ENCODE results near the gene TIMM10B.

Gene TIMM10B

DNA sequence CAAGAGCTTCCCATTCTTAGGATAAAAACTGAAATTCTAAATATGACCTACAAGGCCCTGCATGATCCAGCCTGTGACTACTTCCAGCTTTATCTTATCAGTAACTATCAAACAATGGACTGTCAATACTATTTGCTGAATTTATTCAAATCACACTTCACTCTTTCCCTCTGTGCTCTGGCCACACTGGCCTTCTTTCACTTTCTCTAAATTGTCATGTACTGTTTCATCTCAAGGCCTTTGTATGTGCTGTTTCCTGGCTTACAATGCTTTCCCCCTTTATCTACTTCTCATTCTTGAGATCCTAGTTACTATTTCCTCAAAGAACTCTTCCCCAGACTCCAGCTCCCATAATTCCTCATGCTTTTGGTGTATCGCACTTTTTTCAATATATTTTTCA, 5.6 kb downstream of the TIMM10B start:
- no peaks in the 10 kb centered on the region for H3K27me3 ChIP-seq (ENCODE audit: control insufficient read depth, insufficient read depth, low read length)
- H3K9me3 ChIP-seq (replicated peaks; ENCODE audit: low read length): no peaks in the 10 kb centered on the region
- no peak overlapping the region for H3K4me3 ChIP-seq (ENCODE audit: low read length)
- H3K4me1 ChIP-seq (ENCODE audit: control insufficient read depth, insufficient read depth, low read length): peaks cover 12% of the 10 kb centered on the region
- peaks cover 31% of the 10 kb centered on the region for H3K36me3 ChIP-seq (ENCODE audit: insufficient read depth, low read length)
- H3K9ac ChIP-seq (ENCODE audit: low read depth, low read length): no peak overlapping the region
- H3K4me2 ChIP-seq (ENCODE audit: low read length): no peak overlapping the region

DNA sequence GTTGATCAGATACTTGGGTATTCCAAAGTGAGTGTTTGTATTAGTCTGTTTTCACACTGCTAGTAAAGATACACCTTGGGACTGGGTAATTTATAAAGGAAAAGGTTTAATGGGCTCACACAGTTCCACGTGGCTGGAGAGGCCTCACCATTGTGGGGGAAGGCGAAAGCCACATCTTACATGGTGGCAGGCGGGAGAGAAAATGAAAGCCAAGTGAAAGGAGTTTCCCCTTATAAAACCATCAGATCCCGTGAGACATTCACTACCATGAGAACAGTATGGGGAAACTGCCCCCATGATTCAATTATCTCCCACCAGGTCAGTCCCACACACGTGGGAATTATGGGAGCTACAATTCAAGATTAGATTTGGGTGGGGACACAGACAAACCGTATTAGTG, 7.0 kb downstream of the TIMM10B start:
- Histone ChIP-seq H3K4me1 (ENCODE audit: control insufficient read depth, insufficient read depth, low read length) (no peaks in the 10 kb centered on the region), H3K27me3 (ENCODE audit: control insufficient read depth, insufficient read depth, low read length) (no peaks in the 10 kb centered on the region), H3K9me3 (replicated peaks; ENCODE audit: low read length) (no peaks in the 10 kb centered on the region), H3K4me3 (ENCODE audit: low read length) (no peak overlapping the region), H3K4me2 (ENCODE audit: low read length) (no peak overlapping the region), H3K9ac (ENCODE audit: low read depth, low read length) (no peak overlapping the region), H3K36me3 (ENCODE audit: insufficient read depth, low read length) (peaks cover 23% of the 10 kb centered on the region)

DNA sequence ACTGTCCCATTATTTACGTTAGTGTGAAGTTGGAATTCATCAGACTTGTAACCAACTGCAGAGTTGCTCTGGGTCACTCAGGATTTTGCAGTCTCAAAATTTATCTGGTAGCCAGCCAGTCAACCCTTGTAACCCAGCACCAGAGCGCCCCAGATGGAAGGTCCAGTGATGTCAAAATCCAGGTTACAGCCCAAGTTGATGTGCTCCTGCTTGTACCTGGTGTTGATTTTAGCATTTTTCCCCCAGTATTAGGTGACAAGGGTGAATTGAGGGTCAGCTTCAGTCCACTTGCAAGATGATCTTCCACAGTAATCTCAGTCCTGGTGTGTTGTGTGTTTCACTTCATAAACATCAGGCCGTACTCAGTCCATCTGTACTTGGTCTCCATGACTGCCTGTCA, 7.5 kb downstream of the TIMM10B start:
- Histone ChIP-seq H3K27me3 (ENCODE audit: control insufficient read depth, insufficient read depth, low read length) (no peaks in the 10 kb centered on the region), H3K36me3 (ENCODE audit: insufficient read depth, low read length) (peaks cover 19% of the 10 kb centered on the region), H3K9ac (ENCODE audit: low read depth, low read length) (no peak overlapping the region), H3K4me1 (ENCODE audit: control insufficient read depth, insufficient read depth, low read length) (no peaks in the 10 kb centered on the region), H3K9me3 (replicated peaks; ENCODE audit: low read length) (no peaks in the 10 kb centered on the region), H3K4me3 (ENCODE audit: low read length) (no peak overlapping the region), H3K4me2 (ENCODE audit: low read length) (no peak overlapping the region)

DNA sequence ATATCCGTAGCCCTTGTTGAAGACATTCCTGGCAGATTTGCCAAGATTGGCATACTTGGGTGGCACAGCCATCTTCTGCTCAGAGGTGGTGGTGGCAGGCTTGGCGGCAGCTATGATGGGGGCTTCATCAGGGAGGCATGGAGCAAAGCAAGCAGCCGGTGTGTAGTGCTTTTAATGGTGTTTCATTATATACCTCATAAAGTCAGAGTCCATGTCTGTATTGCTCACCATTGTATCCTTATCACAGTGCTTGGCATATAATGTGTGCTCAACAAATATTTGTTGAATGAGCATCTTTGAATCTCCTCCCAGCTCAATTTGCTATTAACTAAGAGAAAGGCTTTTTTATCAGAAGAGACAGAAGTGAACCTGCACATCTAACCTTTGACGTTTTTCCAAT, 8.0 kb downstream of the TIMM10B start:
- no peaks in the 10 kb centered on the region for H3K4me1 ChIP-seq (ENCODE audit: control insufficient read depth, insufficient read depth, low read length)
- H3K4me2 ChIP-seq (ENCODE audit: low read length): no peak overlapping the region
- H3K9ac ChIP-seq (ENCODE audit: low read depth, low read length): no peak overlapping the region
- H3K9me3 ChIP-seq (replicated peaks; ENCODE audit: low read length): no peaks in the 10 kb centered on the region
- no peak overlapping the region for H3K4me3 ChIP-seq (ENCODE audit: low read length)
- H3K36me3 ChIP-seq (ENCODE audit: insufficient read depth, low read length): peaks cover 19% of the 10 kb centered on the region
- no peaks in the 10 kb centered on the region for H3K27me3 ChIP-seq (ENCODE audit: control insufficient read depth, insufficient read depth, low read length)

DNA sequence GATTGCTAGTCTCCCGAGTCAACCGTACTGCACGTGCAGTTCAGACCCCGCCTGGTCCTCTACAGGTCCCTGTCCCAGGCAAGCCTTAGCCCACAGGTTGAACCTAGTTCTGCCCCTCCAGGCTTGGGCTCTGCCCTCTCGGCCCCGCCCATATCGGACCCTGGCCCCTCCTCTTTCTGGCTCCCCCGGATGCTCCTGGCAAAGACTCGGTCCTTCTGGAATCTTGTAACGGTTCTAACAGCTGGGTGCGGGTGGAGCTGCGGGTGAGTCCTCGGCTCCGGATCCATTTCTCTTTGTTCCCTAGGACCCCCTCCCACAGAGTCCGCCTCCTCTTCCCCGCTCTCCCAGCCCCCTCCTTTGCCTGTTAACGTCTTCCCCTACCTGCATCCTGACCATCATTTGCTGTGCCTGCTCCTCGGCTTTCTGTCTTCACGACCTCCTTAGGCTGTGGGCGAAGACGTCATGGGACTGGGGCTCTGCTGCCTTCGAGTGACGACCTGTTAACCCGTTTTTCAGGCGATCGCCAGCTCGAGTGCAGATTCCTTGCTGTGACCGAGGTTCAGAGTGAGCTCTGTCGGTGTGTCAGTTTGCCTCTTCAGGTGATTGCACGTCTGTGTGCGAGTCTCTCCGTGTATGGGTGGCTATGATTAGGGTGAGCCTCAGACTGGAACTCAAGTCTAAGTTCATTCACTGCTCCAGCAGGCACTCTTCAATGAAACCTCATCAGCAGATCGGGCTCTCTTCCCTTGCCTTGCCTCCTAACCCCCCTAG, 16.0 kb downstream of the TIMM10B start, which contains the start of gene DNHD1:
Gene DNHD1, plus strand, starts transcription at position 212 of the 771 bp plus-strand sequence. CDS start 936 bp downstream, outside the sequence.
- H3K27me3 ChIP-seq (ENCODE audit: control insufficient read depth, insufficient read depth, low read length): no peaks in the 10 kb centered on the region
- peaks cover 8% of the 10 kb centered on the region for H3K4me1 ChIP-seq (ENCODE audit: control insufficient read depth, insufficient read depth, low read length)
- H3K9me3 ChIP-seq (replicated peaks; ENCODE audit: low read length): no peaks in the 10 kb centered on the region
- peaks cover 11% of the 10 kb centered on the region for H3K36me3 ChIP-seq (ENCODE audit: insufficient read depth, low read length)
- H3K9ac ChIP-seq (ENCODE audit: low read depth, low read length): no peak within 1 kb of the TSS
- no peak within 1 kb of the TSS for H3K4me2 ChIP-seq (ENCODE audit: low read length)
- H3K4me3 ChIP-seq (ENCODE audit: low read length): no peak within 1 kb of the TSS

DNA sequence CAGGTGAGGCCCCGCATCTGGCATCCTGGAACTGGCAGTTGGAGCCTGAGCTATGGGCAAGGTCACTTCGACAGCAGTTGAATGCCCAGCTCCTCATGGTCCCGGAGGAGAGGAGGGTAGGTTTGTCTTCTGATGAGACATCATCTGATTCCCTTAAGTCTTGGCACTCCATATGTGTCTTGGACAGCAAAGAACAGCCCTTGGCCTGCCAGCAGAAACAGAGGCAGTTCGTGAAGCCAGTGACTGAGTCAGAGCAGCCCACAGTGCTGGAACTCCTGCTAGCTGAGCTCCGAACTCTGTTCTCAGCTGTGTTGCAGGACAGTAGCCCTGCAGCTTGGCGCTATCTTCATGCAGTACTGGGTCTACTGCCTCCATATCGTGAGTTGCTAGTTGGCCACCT, 16.8 kb downstream of the TIMM10B start:
- H3K9me3 ChIP-seq (replicated peaks; ENCODE audit: low read length): no peaks in the 10 kb centered on the region
- peaks cover 8% of the 10 kb centered on the region for H3K4me1 ChIP-seq (ENCODE audit: control insufficient read depth, insufficient read depth, low read length)
- no peak overlapping the region for H3K4me2 ChIP-seq (ENCODE audit: low read length)
- H3K36me3 ChIP-seq (ENCODE audit: insufficient read depth, low read length): peaks cover 6% of the 10 kb centered on the region
- H3K9ac ChIP-seq (ENCODE audit: low read depth, low read length): no peak overlapping the region
- H3K4me3 ChIP-seq (ENCODE audit: low read length): no peak overlapping the region
- H3K27me3 ChIP-seq (ENCODE audit: control insufficient read depth, insufficient read depth, low read length): no peaks in the 10 kb centered on the region

DNA sequence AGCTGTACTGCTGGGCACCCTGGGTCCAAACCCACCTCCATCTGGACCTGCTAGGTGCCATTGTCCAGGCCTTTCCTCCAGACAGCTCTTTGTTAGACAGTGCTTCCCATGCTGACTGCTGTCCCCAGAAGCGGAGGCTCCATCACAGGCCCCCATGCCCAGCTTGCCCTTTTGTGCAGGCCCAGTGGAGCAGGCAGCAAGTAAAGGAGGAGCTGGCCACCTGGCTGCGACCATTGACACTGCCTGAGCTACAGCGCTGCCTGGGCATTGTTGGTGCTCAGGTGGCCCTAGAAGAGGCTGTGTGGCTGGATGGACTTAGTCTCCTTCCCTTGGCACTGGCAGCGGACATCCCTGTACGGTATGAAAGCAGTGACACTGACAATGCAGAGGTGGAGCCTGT, 17.2 kb downstream of the TIMM10B start:
- Histone ChIP-seq H3K4me2 (ENCODE audit: low read length) (no peak overlapping the region), H3K4me1 (ENCODE audit: control insufficient read depth, insufficient read depth, low read length) (peaks cover 8% of the 10 kb centered on the region), H3K9me3 (replicated peaks; ENCODE audit: low read length) (no peaks in the 10 kb centered on the region), H3K9ac (ENCODE audit: low read depth, low read length) (no peak overlapping the region), H3K36me3 (ENCODE audit: insufficient read depth, low read length) (peaks cover 5% of the 10 kb centered on the region), H3K4me3 (ENCODE audit: low read length) (no peak overlapping the region), H3K27me3 (ENCODE audit: control insufficient read depth, insufficient read depth, low read length) (no peaks in the 10 kb centered on the region)

DNA sequence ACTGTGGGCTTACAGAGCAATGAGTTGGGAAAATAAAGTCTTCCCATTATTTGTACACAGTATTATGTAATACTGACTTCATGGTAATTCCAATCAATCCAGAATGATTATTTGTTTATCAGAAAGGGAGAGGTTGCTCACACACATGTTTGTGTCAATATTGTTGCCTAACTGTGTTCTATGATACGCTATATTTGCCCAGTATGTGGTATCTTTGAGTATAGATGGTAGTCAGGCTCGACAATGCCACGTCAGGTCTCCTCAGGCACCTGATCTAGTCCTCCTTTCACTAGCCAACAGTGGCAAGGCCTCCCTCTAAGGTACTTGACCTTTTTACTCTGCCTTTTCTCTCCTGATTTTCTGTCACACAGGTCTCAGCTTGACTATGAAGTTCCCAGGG, 21.1 kb downstream of the TIMM10B start:
- H3K36me3 ChIP-seq (ENCODE audit: insufficient read depth, low read length): peaks cover 5% of the 10 kb centered on the region
- H3K4me1 ChIP-seq (ENCODE audit: control insufficient read depth, insufficient read depth, low read length): peaks cover 17% of the 10 kb centered on the region
- H3K4me3 ChIP-seq (ENCODE audit: low read length): no peak overlapping the region
- H3K4me2 ChIP-seq (ENCODE audit: low read length): no peak overlapping the region
- no peak overlapping the region for H3K9ac ChIP-seq (ENCODE audit: low read depth, low read length)
- no peaks in the 10 kb centered on the region for H3K9me3 ChIP-seq (replicated peaks; ENCODE audit: low read length)
- H3K27me3 ChIP-seq (ENCODE audit: control insufficient read depth, insufficient read depth, low read length): no peaks in the 10 kb centered on the region

DNA sequence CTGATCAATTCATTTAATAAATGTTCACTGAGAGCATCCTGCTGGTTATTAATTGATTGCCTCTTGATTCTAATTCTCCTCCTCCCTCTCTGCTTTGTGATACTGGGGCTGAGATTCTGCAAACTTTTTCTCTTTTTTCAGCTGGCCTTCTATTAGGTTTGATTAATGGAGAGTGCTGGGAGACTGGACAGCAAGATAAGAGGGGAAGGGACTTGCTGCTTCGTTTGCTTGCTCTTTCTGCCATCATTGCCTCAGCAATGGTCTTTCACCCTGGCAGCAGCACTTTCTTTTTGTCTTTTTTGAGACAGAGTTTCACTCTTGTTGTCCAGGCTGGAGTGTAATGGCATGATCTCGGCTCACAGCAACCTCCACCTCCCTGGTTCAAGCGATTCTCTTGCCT, 22.9 kb downstream of the TIMM10B start:
- Histone ChIP-seq H3K4me2 (ENCODE audit: low read length) (no peak overlapping the region), H3K9ac (ENCODE audit: low read depth, low read length) (no peak overlapping the region), H3K36me3 (ENCODE audit: insufficient read depth, low read length) (peaks cover 10% of the 10 kb centered on the region), H3K27me3 (ENCODE audit: control insufficient read depth, insufficient read depth, low read length) (no peaks in the 10 kb centered on the region), H3K9me3 (replicated peaks; ENCODE audit: low read length) (no peaks in the 10 kb centered on the region), H3K4me3 (ENCODE audit: low read length) (no peak overlapping the region), H3K4me1 (ENCODE audit: control insufficient read depth, insufficient read depth, low read length) (peaks cover 15% of the 10 kb centered on the region)

DNA sequence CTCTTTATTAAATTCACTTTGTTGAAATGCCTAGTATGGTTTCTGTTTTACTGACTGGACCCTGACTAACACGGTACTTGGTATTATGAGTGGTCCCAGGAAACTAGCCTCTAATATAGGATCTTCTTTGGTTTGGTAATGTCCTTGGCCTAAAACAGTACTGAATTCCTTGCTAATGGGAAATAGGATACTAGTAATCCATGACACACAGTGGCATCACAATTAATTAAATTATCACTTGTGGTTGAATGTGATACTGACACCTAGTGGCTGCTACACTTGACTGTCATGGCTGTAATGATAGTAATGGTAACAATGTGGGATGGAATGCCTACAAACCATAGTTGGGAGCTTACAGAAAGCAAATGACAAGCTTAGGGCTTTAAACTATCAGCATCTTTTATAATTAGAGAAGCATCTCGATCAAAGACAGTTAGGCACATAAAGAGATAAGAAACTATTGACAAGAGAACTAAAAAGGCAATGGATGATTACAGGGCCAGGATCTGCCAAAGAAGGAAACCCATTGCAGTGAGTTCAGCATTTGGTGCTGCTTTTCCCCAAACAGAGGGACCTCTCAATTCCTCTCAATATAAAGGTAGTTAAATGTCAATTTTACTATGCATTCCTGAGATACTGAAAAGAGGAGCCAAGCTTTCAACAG, 24.4 kb downstream of the TIMM10B start:
- Histone ChIP-seq H3K4me2 (ENCODE audit: low read length) (no peak overlapping the region), H3K27me3 (ENCODE audit: control insufficient read depth, insufficient read depth, low read length) (no peaks in the 10 kb centered on the region), H3K36me3 (ENCODE audit: insufficient read depth, low read length) (peaks cover 7% of the 10 kb centered on the region), H3K9me3 (replicated peaks; ENCODE audit: low read length) (no peaks in the 10 kb centered on the region), H3K4me1 (ENCODE audit: control insufficient read depth, insufficient read depth, low read length) (peaks cover 9% of the 10 kb centered on the region), H3K9ac (ENCODE audit: low read depth, low read length) (no peak overlapping the region), H3K4me3 (ENCODE audit: low read length) (no peak overlapping the region)

DNA sequence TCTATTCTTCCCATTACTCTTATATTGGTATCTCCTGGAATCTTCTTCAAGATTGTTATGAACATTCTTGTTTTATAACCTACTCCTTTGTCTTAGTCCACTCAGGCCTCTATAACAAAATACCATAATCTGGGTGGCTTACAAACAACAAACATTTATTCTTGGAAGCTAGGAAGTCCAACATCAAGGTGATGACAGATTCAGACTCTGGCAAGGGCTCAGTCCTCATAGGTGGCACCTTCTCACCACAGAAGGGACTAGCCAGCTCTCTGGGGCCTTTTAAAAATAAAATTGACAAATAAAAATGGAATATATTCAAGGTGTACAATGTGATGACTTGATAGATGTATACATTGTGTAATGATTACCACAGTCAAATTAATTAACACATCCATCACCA, 35.6 kb downstream of the TIMM10B start:
- H3K9ac ChIP-seq (ENCODE audit: low read depth, low read length): no peak overlapping the region
- no peak overlapping the region for H3K4me2 ChIP-seq (ENCODE audit: low read length)
- H3K4me1 ChIP-seq (ENCODE audit: control insufficient read depth, insufficient read depth, low read length): no peaks in the 10 kb centered on the region
- no peak overlapping the region for H3K4me3 ChIP-seq (ENCODE audit: low read length)
- H3K36me3 ChIP-seq (ENCODE audit: insufficient read depth, low read length): peaks cover 4% of the 10 kb centered on the region
- H3K9me3 ChIP-seq (replicated peaks; ENCODE audit: low read length): no peaks in the 10 kb centered on the region
- no peaks in the 10 kb centered on the region for H3K27me3 ChIP-seq (ENCODE audit: control insufficient read depth, insufficient read depth, low read length)

DNA sequence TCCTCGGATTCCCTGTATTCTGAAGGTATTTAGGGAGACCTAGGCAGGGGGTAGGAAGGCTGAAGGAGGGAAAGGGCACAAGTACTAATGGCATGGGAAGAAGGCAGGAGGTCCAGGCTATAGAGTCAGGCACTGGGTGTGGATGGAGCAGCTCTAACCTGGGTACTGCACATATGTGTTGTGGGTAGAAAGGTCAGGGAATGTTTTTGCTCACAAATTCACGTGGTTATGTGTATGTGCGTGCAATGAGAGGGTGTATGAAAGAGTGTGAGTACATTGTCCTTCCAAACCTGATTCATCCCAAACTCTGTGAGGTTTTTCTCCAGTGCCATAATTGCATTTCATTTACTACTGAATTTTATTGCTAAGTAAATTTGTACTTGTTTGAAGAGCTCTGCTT, 39.0 kb downstream of the TIMM10B start:
- Histone ChIP-seq H3K9me3 (replicated peaks; ENCODE audit: low read length) (no peaks in the 10 kb centered on the region), H3K9ac (ENCODE audit: low read depth, low read length) (no peak overlapping the region), H3K4me3 (ENCODE audit: low read length) (no peak overlapping the region), H3K4me2 (ENCODE audit: low read length) (no peak overlapping the region), H3K27me3 (ENCODE audit: control insufficient read depth, insufficient read depth, low read length) (no peaks in the 10 kb centered on the region), H3K36me3 (ENCODE audit: insufficient read depth, low read length) (peaks cover 4% of the 10 kb centered on the region), H3K4me1 (ENCODE audit: control insufficient read depth, insufficient read depth, low read length) (no peaks in the 10 kb centered on the region)
